HG03558 (cell line): ENCODE measurements around the gene FAM174C.
A peak's percentile ranks its signal among the peaks of the same experiment; 100 is the strongest.

Experiments
- ATAC-seq: cut with Tn5 transposase; IDR thresholded peaks from one replicate; pipeline ENCODE4 v1.9.1; 2021; ENCODE audit warnings: moderate number of reproducible peaks; ENCODE audit not compliant: unreplicated experiment; ENCODE audit errors: extremely low read depth

The FAM174C gene

DNA sequence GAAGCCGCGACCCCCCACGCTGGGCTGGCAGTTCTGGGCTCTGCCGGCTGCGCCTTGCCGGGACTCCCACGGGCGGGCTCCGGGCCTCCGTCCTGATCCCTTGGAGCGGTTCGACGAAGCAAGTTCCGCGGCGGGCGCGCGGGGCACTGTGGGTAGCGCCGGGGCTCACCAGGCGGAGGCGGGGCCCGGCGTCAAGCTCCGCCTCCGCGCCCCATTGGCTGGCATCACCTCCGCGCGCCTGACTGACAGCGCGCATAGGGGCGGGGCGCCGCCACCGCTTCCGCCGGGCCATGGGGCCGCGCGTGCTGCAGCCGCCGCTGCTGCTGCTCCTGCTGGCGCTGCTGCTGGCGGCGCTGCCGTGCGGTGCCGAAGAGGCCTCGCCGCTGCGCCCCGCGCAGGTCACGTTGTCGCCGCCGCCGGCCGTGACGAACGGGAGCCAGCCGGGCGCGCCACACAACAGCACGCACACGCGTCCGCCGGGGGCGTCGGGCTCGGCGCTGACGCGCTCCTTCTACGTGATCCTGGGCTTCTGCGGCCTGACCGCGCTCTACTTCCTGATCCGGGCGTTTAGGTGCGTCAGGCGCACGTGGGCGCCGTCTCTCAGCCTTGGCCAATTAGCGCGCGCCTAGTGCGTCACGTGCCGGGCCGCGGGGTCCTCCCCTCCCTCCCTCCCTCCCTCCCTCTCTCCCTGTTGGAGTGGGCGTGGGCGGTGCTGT, at the start of gene FAM174C:
TSS of gene FAM174C (plus strand) at position 271 of the 716 bp plus-strand sequence. CDS start at position 291, 20 bp downstream.
- ATAC-seq, result peak; percentile 57

DNA sequence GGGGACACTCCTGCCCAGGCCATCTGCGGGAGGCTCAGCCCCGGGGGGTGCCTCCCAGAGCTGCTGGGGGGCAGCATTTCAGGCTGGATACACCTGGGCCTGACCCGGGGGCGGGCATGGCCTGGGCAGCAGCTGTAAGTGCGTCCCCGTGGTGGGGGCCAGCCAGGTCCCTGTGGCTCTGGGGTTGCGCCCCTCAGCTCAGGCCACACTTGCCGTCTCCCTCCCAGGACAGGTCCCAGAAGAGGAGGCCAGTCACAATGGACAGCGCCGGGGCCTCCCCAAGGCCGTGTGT, 49.2 kb upstream of the FAM174C start:
- no peak for ATAC-seq

DNA sequence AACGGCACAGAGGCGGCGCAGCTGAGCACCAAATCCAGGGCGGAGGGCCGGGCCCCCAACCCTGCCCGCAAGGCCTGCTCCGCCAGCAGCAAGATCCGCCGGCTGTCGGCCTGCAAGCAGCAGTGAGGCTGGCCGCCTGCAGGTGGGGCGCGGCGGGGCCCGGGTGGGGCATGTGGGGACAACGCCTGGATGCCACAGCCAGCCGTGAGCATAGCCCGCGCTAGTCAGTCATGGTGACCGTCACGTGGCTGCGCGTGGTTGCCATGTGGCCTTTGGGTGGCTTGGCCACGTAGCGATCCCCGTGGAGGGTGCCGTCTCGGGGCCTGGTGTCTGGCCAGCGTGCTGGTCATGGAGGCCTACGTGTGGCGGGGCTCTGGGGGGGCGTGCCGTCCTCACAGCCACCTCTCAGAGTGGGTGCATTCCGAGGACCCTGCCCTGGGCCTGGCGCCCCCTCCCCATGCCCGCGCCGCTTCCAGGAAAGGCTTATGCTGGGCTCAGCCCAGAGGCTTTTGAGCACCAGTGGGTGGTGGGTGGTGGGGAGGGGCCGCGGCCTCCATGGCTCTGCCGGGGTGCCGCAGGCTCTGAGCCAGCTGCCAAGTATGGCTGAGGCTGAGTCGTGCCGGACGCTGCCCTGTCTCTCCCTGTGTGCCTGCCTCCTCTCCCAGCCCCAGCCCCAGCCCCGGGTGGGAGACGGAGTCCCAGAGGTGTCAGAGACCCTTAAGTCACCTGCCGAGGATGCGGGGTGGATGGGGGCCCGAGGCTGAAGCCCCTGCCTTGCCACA, 48.6 kb upstream of the FAM174C start:
- ATAC-seq, result no peak

DNA sequence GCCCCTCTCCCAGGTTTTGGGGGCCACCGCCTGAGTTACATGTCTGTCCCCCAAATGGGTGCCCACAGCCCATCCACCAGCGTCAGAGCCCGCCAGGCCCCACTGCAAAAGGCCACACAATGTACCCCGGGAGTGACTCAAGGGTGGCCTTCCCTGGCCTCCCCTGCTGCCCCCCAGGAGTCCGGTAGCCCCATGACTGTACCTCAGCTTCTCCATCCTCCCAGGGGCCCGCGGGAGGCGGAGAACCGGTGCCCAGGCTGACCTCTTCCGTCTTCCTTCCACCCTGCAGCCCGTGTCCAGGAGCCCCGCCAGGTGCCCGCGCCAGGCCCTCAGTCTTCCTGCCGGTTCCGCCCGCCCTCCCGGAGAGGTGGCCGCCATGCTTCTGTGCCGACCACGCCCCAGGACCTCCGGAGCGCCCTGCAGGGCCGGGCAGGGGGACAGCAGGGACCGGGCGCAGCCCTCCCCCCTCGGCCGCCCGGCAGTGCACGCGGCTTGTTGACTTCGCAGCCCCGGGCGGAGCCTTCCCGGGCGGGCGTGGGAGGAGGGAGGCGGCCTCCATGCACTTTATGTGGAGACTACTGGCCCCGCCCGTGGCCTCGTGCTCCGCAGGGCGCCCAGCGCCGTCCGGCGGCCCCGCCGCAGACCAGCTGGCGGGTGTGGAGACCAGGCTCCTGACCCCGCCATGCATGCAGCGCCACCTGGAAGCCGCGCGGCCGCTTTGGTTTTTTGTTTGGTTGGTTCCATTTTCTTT, 47.9 kb upstream of the FAM174C start:
- ATAC-seq, result no peak

DNA sequence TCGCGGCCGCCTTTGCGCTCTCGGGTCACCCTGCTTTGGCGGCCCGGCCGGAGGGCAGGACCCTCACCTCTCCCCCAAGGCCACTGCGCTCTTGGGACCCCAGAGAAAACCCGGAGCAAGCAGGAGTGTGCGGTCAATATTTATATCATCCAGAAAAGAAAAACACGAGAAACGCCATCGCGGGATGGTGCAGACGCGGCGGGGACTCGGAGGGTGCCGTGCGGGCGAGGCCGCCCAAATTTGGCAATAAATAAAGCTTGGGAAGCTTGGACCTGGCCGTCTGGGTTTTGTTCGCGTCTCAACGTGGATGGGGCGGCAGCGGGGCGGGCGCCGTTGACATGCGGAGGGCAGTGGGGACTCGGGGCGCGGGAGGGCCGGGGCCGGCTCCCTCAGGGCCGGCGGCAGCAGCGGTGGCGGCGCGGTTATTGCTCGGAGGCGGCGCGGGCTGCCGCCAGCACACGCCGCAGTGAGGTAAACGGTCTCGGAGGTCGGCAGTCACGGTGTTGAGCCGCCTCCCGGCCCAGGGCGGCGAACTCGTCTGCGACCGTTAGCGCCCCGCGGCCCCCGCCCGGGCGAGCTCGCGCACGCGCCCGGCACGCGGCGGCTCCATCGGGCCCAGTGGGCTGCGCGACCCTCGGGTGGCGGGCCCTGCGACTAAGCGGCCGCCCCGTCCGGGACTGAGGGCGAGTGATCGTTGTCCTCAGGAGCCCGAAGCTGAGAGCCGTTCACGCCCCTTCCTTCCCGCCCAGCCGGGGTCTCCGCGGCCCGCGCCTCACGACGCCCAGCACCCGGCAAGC, 47.0 kb upstream of the FAM174C start:
- ATAC-seq, result no peak

DNA sequence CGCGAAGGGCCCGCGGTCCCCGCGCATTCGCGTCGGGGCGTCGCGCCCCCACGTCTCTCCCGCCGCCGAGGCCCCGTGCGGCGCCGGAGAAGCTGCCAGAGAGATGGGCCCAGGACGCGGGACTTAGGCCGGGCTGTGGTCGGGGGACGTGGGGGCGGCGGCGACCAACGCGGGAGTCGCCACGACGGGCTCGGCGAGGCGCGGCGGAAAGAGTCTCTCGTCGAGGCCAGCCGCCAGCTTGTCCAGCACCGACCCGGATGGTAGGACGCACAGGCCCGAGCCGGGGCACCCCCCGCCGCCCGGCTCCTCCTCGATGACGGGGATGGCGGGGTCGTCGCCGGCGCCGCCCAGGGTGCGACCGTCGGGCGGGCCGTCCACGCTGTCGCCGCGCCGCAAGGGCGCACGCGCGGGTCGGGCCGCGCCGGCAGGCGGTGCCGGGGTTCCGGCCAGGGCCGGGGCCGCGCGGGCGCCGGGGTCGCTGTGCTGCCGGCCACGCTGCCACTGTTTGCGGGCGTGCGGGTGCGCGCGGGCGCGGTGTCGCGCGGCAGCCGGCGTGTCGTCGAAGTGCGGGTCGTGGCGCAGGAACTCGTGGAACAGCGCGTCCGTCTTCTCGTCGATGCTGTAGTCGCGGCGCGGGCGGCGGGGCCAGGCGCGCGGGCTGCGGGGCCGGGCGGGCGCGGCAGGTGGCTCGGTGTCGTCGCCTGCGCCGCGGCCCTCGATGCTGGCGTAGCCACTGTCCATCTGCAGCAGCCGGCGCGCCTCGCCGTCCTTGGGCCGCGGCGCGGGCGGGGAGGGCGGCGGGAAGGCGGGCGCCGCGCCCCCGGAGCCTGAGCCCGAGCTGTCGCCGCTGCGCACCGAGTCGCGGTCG, 46.0 kb upstream of the FAM174C start:
- no peak for ATAC-seq

DNA sequence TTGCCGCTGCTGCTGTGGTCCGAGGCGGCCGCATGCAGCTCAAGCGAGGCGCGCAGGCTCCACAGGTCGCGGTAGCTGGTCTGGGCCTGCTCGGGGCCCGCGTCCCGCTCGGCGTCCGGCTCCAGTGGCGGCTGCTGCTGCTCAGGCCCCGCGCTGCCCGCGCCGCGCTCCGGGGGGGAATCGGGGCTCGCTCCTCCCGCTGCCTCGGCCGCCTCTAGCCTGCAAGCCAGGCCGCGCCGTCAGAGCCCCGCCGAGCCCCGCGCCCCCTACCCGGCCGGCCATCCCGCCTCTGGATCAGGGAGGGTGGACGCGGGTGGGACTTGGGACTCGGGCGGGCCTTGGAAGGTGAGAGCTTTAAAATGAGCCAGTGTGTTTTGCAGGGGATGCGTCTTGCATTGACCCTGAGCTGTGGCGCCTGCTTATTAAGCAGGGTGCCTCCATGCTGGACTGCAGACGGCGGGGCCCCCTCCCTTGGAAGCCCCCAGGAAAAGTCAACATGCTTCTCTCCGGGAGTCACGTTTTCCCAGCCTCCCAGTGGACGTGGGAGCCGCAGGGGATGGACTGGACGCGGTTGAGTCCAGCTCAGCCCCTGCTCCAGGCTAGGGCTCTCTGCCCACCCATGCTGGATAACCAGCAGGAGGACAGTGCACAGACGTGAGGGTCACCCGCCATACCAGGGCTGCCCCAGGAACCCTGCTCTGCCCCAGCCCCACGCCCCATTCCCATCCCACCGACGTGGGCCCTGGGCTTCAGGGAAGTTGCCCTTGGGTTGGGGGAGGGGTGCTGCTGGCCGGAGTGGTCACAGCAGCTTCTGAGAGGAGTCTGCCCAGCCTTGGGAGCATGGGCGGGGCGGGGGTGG, 45.2 kb upstream of the FAM174C start:
- ATAC-seq, result no peak

DNA sequence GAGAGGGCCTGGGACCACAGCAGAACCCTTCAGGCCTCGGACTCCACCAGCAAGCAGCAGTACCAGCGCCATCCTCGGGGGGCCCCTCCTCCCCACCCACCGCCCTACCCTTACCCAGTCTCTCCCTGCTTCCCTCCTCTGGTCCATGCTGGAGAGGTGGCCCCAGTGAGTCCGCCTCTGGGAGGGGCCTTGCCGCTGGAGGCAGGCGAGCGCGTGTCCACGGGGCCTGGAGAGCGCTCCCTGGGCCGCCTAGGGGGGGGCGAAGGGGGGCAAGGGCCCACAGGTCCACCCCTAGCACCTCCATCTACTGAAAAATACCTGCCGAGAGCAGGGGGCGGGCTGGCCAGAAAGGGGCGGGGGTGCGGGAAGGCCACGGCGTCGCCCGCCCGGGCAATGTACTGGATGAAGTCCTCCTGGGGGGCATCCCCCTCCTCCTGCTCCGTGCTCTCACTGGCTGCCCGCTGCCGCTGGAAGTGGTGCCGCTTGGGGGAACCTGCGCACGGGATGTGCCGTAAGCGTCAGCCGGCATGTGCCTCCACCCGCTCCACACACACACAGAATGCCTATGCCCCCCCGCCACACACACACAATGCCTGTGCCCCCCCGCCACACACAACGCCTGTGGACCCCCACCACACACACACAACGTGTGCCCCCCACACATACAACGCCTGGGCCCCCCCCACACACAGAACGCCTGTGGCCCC, 44.4 kb upstream of the FAM174C start:
- ATAC-seq, result no peak

DNA sequence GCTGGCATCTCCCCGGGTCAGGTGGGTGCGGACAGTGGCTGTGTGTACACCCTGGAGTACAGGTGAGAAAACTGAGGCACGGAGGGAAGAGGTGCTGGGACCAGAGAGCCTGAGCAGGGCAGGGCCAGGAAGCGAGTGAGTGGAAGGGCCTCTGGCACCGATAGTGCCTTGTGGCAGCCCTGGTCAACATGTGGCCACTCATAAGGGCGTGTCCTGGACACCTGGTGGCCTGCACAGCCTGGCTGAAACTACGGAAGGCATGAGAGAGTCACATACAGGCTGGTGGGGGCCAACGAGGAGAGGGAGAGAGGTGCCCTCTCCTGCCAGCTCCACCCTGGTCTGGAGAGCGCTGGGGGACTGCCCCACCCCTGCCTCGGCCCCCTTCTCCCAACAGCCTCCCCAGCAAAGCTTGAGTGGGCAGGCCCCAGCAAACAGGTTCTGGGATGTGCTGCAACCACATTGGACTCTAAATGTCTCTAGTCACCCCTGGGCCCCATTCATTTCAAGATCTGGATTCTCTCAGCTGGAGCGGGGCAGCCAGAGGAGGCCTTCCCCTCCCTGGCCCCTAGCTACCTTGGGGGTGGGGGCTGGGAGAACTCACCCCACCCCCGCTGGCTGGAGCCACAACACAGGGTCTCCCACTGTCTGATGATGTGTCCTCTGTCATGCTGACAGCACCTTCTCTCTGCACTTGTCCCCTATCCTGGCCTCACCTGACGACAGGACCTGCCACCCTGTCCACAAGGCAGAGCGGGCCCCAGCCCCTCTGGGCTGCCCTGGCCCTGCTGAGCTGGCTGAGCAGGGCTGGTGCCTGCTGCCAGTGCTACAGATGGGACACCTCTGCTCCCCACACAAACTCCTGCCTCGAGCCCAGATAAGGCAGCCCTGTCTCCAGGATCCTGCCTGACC, 43.3 kb upstream of the FAM174C start:
- ATAC-seq, result no peak

DNA sequence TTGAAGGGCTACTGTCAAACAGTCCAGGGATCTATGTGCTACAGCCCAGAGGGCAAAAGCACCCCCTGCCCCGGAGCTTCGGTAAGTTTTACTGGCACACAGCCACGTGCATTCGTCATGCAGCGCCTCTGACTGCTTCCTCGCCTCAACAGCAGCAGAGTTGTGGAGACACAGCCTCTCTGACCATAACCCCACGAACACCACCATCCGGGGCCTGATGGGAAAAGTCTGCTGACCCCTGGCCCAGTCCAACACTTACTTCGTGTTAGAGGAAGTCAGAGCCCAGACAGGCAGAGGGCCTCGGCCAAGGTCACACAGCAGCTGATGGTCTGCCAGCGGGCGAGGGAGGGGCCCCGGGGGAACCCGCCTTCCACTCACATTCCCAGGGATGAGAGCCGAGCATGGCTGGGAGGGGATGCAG, 42.7 kb upstream of the FAM174C start:
- ATAC-seq, result no peak

DNA sequence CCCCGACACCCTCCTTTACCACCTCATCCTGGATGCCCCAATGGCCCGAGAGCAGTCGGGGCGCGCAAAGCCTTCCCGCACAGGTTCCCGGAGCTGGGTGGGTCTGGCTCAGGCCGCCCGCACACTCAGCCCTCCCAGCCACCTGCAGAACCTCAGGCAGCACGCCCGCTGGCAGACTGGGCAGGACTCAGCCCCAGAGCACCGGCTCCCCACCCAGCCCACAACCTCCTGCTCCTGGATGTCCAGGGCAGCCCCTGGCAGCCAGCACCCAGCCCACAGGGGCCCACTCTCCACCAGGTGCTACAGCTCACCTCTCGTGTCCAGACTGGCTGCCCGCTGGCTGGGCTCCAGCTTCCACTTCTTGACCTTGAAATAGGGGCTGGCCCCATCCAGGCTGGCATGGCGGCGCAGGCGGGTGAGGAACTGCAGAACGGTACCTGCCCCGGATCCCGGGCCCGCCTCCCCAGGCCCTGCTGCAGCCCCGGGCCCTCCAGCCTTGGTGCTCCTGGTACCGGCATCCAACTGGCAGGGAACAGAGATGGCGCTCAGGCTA, 42.1 kb upstream of the FAM174C start:
- no peak for ATAC-seq

DNA sequence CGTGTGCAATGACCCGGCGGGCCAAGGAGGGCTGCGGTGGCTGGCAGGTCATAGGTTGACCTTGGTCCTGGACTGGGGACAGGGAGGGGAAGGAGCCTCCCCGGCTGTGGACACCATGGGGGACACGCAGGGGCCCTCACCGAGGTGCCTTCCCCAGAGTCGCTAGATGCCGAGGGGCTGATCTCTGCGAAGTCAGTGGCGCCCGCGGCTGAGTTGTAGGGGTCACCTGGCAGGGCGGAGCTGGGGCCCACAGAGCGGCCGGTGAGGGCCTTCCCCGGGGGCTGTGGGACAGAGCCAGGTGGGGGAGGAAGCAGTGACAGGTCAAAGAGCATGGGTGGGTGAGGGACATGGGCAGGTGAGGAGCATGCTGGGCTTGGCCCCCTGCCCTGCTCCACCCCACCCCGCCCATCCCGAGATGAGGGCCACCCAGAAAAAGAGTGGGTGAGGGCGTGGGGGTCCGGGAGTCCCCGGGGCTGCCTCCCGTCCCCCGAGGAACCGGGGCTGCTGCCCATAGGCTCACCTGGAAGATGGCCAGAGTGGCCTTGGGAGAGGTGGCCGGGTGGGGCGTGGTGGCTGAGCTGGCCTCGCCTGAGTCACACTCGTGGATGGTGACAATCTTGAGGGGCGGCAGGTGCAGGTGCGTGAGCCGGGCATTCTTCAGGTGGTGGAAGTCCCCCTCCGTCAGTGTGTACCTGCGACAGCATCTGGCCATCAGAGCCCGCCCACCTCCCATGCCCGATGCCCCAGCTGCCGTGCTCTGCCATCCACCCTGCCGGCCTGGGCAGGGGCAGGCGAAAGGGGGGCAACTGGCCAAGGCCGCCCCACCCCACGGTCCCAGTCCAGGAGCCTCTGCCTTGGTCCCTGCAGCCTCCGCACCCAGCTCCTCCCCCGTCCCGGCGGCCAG, 41.0 kb upstream of the FAM174C start:
- no peak for ATAC-seq

DNA sequence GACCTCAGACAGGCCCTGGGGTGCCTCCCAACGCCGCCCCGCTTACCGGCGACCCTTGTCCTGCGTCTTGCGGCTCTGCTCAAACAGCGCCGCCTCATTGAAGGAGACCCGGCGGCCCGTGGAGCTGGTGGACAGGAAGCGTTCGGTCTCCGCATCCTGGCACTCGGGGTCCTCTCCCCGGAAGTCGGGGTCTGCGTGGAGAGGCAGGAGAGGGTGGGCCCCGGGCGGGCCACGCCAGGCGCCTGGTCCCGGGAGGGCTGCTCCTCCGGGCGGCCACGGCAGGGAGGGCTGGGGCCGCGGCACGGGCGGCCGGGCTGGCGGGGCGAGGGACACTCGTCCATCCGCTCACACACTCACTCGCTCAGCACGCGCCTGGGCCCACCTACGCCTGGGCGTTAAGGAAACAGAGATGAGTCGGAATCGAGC, 40.4 kb upstream of the FAM174C start:
- no peak for ATAC-seq

DNA sequence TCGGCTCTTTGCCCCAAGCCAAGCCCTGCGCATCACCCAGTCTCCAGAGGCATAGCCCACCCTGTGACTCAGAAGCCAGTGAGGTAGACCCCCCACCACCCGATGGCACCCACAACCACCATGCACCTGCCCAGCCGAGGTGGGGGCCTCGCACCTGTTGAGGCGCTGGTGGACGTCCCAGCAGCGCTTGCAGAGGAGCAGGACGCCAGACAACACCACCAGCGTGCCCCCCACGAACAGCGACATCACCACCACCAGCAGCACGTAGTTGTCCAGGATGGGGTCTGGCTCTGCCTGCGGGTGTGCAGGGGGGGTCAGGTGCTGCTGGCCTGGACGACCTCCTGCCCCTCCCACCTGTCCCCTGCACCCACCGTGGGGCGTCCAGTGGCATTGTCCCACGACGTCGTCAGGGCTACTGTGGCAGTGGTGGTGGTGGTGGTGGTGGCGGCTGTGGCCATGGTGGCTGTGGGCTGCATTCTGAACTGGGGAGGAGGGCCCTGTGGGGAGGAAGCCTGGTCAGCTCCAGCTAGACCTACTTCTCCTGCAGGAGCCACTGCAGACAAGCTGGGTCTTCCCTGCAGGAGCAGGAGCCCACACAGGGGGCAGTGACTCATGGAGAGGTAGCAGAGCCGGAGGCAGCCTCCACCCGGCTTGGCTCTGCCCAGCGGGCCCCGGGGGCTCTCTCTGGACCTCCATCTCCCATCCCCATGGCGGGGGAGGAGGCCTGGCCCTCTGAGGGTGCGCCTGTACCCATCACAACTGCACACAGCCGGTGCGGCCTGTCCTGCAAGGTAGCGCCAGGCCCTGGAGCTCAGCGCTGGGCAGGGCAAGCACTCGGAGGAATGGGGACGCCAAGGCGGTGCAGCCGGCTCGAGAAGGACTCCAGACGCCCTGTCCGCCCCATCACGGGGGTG, 39.4 kb upstream of the FAM174C start:
- ATAC-seq, result no peak

DNA sequence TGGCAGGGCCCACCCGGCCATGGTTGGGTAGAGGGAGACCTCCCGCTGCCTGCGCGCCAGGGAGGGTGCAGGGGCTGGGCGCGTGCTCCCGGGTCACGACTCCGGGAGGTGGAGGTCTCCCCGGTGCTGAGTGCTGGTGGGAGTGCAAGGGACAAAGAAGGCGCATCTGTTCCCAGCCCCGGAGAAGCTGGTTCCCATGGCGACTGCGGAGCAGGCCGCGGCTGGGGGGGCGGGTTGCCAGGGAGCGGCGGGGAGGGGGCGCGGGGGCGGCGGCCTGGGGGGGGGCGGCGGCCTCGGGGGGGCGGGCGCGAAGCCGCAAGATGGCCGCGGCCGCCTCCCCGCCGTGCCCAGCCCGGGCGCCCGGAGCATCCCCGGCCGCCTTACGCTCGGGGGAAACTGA, 38.8 kb upstream of the FAM174C start:
- ATAC-seq, result no peak
